GM13976 (cell line): Measurements from ENCODE around the gene MRPL54.
A peak's percentile ranks its signal among the peaks of the same experiment; 100 is the strongest.

Source experiments
- DNase-seq: peaks from one replicate; pipeline ENCODE4 v3.0.0; 2012; ENCODE audit warnings: low spot score
- in situ Hi-C: fragments of 300-500 bp; cut with MboI; formaldehyde crosslinking; loops from one replicate; pipeline ENCODE4 v1.12.0; 2022; ENCODE audit warnings: low sequenced_read_pairs, mixed read lengths, inconsistent platforms; ENCODE audit not compliant: unreplicated experiment
- TF ChIP-seq, protein P1 (sequence below): IDR thresholded peaks from 2 replicates; pipeline ENCODE4 v1.5.1; 2012; ENCODE audit warnings: borderline replicate concordance, mild to moderate bottlenecking; ENCODE audit not compliant: insufficient read depth; ENCODE audit errors: extremely low read depth, missing control alignments, control extremely low read depth

The MRPL54 gene

DNA sequence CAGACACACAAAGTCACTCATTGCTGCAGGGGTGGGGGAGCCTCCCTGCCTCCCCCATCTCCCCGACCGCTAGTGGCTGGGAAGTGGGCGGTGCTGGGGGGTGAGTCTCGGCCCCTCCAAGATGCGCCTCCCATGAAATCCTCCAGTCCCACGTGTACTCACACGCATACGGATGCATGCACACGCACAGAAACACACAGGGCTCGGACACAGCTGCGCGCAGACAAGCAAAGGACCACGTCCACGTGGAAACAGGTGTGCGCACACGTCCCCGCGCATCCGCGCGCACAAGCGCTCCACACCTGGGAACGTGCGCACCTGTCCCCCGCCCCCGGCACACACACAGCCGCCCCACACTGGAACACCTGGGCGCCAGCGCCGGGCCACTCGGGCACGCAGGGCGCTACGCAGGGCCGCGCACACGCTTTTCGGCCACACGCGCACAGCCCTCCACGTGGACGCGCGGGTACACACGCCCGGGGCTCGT, 23.0 kb downstream of the MRPL54 start:
- TF ChIP-seq, protein P1, sequence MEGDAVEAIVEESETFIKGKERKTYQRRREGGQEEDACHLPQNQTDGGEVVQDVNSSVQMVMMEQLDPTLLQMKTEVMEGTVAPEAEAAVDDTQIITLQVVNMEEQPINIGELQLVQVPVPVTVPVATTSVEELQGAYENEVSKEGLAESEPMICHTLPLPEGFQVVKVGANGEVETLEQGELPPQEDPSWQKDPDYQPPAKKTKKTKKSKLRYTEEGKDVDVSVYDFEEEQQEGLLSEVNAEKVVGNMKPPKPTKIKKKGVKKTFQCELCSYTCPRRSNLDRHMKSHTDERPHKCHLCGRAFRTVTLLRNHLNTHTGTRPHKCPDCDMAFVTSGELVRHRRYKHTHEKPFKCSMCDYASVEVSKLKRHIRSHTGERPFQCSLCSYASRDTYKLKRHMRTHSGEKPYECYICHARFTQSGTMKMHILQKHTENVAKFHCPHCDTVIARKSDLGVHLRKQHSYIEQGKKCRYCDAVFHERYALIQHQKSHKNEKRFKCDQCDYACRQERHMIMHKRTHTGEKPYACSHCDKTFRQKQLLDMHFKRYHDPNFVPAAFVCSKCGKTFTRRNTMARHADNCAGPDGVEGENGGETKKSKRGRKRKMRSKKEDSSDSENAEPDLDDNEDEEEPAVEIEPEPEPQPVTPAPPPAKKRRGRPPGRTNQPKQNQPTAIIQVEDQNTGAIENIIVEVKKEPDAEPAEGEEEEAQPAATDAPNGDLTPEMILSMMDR = no peak
- in situ Hi-C loops = no loop called here
- DNase-seq = no peak

DNA sequence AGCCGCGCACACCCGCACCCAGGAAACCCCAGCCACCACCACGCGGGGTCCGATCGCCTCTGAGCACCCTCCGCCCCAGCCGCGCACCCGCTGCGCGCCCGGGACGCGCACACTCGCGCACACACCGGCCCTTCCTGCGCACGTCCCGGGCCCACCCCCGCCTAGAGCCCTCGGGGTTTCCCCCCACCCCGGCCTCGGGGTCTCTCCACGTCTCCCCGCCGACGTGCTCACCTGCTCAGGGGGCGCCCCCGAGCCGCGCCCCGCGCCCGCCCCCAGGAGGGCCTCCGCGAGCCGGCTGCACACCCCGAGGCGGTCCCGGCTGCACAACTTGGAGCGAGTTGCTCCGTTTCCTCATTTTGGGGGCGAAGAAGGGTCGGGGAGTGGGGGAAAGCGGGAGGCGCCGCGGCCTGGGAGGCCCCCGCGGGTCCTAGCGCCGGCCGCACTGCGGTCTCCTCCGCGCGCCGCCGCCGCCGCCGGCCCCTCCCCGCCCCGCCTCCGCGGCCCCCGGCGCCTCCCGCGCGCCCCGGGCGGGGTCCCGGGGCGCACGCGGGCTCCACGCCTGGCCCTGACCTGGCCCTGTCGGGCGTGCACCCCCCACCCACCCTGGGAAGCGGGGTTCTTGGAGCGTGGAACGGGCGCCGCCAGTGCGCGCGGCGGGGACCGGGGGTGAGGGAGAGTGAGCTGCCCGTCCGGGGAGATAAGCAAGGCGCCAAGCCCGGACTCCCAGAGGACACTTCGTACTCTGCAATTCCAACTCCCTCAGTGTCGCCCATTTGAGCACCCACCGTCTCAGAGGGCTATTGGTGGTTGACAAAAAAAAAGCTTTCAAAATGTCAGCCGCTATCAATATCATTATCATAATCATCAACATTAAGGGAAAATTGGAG, 23.7 kb downstream of the MRPL54 start, which contains the start of gene MATK:
Gene MATK, minus strand, starts transcription at position 444 of the 887 bp plus-strand sequence. CDS start 1,246 bp downstream, outside the sequence.
- TF ChIP-seq, protein P1 = no peak
- DNase-seq = peak; percentile 74
- in situ Hi-C loops = no loop called here

DNA sequence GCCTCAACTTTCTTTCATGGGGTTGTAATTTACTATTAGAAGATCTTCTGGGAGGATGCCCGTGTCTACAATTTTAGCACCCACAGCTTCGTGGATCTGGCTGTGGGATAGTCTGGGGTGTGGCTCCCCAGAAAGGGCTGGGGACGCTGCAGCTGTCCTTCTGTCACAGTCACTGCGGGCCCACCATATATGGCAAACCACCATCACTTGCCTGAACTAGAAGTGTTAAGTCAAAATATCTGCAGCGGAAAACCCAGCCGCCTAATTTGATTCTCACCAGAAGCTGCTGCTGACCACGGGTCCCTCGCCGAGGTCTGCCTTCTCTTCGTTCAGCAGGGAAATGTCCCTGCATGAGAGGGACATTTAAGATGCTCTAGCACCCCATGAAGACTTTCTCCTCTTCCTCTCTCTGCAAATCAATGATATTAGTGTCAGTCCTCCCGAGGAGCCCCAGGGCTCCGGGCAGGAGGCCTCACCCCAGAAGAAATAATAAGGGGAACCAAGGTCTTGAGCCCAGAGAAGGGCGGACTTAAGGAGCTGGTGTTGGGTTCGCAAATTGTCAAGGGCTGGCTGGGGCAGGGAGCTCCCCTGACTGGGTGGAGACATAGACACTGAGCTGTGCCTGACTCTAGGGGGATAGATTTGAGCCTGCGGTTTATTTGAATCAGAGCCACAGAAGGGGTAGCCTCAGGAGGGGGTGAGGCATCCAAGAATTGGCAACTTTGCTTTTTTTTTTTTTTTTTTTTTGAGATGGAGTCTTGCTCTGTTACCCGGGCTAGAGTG, 26.7 kb downstream of the MRPL54 start:
- in situ Hi-C loops = no loop called here
- TF ChIP-seq, protein P1 = no peak
- no peak for DNase-seq

DNA sequence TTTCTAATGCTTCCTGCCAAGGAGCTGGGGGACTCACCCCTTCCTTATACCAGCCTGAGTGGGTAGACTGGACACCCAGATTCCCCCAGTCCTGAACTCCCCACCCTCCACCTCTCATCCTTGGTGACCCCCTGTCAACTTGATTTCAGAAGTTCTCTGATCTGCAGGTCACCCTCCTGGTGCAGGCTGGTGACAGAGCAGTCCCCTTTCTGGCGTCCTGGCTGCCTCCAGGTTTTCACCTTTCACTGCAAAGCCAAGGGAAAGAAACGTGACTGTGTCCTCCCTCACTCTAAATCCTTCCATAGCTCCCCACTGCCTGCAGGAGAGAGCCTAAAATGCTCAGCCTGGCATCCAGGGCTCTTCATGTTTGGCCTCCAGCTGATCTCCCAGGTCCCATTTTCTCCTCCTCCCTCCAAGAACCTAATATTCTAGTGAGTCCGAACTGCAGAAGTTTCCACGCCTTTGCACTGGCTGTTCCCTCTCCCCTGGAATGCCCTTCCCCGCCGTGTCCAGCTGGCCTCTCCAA, 27.8 kb downstream of the MRPL54 start:
- TF ChIP-seq, protein P1 = no peak
- no peak for DNase-seq
- in situ Hi-C loops = no loop called here

DNA sequence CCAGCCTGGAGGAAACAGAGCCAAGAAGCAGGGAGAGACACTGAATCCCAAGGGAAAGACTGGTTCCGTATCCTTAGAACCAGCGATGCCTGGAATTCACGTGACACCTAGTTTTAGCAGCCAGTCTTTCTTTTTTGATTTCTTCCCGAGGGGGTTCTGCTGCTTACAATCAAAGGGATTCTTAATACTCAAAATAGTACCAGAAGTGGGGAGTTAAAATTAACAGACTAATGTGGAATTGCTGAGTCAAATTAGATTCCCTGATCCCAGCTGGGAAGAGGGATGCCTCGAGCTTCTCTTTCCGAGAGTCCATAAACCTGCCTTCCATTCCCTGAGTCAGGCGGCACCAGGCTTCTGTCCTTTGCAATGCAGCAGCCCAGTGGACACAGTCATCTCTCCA, 28.5 kb downstream of the MRPL54 start:
- in situ Hi-C loops = no loop called here
- TF ChIP-seq, protein P1 = no peak
- DNase-seq = no peak

DNA sequence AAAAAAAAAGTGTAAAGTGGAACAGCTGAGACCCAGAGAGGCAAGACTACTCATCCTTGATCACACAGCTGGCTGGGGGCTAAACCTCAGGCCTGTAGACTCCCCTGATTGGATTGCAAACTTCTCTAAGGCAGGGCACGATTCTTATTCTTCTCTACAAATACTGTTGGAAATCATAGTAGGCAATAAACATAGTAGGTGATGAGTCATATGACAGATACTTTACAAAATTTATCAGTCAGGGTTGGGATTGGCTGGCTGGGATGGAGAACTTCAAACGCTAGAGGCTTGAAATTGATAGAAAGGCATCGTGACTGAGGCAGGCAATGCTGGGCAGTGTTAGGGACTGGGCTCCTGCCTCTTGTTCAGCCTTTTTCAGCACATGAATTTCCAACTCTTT, 29.6 kb downstream of the MRPL54 start:
- TF ChIP-seq, protein P1 = no peak
- in situ Hi-C loops = no loop called here
- no peak for DNase-seq
